ENCODE results near the gene GUCY2F.
A peak's percentile ranks its signal among the peaks of the same experiment; 100 is the strongest.

GUCY2F gene

GRCh38 chrX:109481986-109482385 lies at the start of gene GUCY2F:
GUCY2F (minus strand) TSS chrX:109482086; CDS start chrX:109475936, 6,150 bp downstream.
- FAIRE-seq, result no peak

GRCh38 chrX:109519001-109519400 lies 37.1 kb upstream of the GUCY2F start:
- FAIRE-seq, result no peak

- no peak for FAIRE-seq
Measured at GRCh38 chrX:109511113-109511512, 29.2 kb upstream of the GUCY2F start.

- peak; percentile 59 for FAIRE-seq
Measured at GRCh38 chrX:109508915-109509314, 27.0 kb upstream of the GUCY2F start.

GRCh38 chrX:109501176-109501575 lies 19.3 kb upstream of the GUCY2F start:
- no peak for FAIRE-seq

GRCh38 chrX:109498434-109498833 lies 16.5 kb upstream of the GUCY2F start:
- FAIRE-seq, result no peak

GRCh38 chrX:109489174-109489573 lies 7.3 kb upstream of the GUCY2F start:
- FAIRE-seq, result no peak

- FAIRE-seq, result no peak
Measured at GRCh38 chrX:109487640-109488039, 5.8 kb upstream of the GUCY2F start.

GRCh38 chrX:109485470-109486340 lies 3.8 kb upstream of the GUCY2F start:
- FAIRE-seq, result peak; percentile 97

GRCh38 chrX:109484886-109485285 lies 3.0 kb upstream of the GUCY2F start:
- no peak for FAIRE-seq

- no peak for FAIRE-seq
Measured at GRCh38 chrX:109475174-109475891, 6.6 kb downstream of the GUCY2F start.

GRCh38 chrX:109472939-109473735 lies 8.7 kb downstream of the GUCY2F start:
- FAIRE-seq, result no peak

- no peak for FAIRE-seq
Measured at GRCh38 chrX:109464231-109464630, 17.7 kb downstream of the GUCY2F start.

- FAIRE-seq, result no peak
Measured at GRCh38 chrX:109463784-109464183, 18.1 kb downstream of the GUCY2F start.

- no peak for FAIRE-seq
Measured at GRCh38 chrX:109448282-109448938, 33.5 kb downstream of the GUCY2F start.

GRCh38 chrX:109441266-109441665 lies 40.6 kb downstream of the GUCY2F start:
- FAIRE-seq, result no peak

- no peak for FAIRE-seq
Measured at GRCh38 chrX:109440475-109440874, 41.4 kb downstream of the GUCY2F start.

GRCh38 chrX:109409181-109409580 lies 72.7 kb downstream of the GUCY2F start:
- no peak for FAIRE-seq

GRCh38 chrX:109403922-109404321 lies 78.0 kb downstream of the GUCY2F start:
- FAIRE-seq, result no peak

GRCh38 chrX:109399831-109400230 lies 82.1 kb downstream of the GUCY2F start:
- FAIRE-seq, result no peak

GRCh38 chrX:109398833-109399232 lies 83.1 kb downstream of the GUCY2F start:
- no peak for FAIRE-seq

GRCh38 chrX:109398061-109398460 lies 83.8 kb downstream of the GUCY2F start:
- FAIRE-seq, result no peak

GRCh38 chrX:109393859-109394258 lies 88.0 kb downstream of the GUCY2F start:
- no peak for FAIRE-seq
